GM19025 (cell line): ENCODE data around the gene MEGF6.
"Not testable (repeated sequence)": the region's sequence is repeated elsewhere in the genome, so short reads cannot be mapped to it uniquely, and the experiment has no call there.

ENCODE experiments used
- ATAC-seq: cut with Tn5 transposase; IDR thresholded peaks from one replicate; pipeline ENCODE4 v1.9.1; 2021; ENCODE audit warnings: mild to moderate bottlenecking, low read depth, moderate library complexity; ENCODE audit not compliant: unreplicated experiment

Gene MEGF6

GRCh38 chr1:3596663-3597598 lies 14.4 kb downstream of the MEGF6 start:
- no peak for ATAC-seq

DNA sequence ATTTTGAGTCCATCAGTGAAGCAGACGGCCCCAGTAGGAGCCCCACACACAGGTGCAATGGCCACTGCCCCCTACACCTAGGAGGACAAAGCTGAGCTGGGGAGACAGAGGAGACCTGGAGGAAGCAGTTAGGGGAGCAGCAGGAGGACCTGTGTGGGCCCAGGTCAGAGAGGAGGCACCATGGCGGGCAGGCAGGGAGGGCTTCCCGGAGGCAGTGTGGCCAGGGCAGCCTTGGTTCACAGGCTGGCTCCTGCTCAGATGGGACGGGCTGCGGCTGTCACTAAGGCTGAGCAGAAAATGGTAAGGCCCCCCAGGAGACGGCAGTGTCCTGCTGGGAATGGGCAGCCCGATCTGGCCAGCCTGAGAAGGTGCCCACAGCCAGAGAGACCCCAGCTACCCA lies 15.4 kb downstream of the MEGF6 start:
- no peak for ATAC-seq

DNA sequence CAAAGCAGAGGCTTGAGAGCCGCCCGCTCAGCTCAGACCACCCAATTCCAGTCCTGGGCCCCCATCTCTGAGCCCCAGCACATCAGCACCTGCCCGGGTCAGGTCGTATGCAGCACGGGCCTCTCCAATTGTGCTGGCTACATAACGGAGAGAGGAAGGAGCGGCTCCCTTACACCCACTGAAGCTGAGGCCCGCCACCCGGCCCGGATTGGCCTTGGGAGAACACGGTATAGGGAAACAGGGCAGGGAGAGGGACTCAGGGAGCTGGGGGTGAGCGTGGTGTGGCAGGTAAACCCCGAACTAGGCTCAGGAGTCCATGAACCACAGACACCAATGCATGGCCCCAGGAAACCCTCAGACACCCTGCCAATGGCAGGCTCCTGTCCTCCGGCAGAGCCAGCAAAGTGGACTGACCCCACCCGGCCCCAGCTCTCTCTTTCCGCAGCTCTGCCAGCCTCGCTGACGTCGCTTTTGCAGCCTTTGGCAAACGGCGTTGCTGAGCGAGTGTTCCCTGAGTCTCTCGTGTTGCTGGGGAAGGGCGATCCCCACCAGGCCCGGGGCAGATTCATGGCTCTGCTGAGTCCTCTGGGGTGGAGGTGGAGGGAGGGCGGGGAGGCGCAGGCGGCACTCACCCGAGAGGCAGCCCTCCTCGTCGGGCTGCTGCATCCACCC lies 16.5 kb downstream of the MEGF6 start:
- ATAC-seq = no peak

DNA sequence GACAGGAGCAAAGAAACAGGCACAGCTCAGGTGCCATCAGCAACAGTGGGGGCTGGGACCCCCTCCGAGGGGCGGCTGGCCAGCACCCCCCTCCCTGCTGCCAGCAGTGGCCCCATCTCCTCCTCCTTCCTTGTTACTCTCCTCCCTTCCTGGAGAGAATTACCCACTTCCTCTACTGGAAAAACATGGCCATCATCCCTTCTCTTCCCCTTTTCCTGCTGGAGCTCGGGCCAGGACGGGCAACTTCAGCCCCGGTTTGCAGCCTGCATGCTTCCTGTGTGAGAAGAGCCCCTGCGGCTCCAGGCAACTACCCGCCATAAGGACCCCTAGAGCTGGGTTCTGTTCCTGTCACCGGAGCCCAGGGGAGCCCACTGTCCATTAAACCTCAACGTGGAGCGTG lies 17.6 kb downstream of the MEGF6 start:
- ATAC-seq = no peak

- ATAC-seq = no peak
These were observed 18.0 kb downstream of the MEGF6 start for GRCh38 chr1:3593334-3593733.

DNA sequence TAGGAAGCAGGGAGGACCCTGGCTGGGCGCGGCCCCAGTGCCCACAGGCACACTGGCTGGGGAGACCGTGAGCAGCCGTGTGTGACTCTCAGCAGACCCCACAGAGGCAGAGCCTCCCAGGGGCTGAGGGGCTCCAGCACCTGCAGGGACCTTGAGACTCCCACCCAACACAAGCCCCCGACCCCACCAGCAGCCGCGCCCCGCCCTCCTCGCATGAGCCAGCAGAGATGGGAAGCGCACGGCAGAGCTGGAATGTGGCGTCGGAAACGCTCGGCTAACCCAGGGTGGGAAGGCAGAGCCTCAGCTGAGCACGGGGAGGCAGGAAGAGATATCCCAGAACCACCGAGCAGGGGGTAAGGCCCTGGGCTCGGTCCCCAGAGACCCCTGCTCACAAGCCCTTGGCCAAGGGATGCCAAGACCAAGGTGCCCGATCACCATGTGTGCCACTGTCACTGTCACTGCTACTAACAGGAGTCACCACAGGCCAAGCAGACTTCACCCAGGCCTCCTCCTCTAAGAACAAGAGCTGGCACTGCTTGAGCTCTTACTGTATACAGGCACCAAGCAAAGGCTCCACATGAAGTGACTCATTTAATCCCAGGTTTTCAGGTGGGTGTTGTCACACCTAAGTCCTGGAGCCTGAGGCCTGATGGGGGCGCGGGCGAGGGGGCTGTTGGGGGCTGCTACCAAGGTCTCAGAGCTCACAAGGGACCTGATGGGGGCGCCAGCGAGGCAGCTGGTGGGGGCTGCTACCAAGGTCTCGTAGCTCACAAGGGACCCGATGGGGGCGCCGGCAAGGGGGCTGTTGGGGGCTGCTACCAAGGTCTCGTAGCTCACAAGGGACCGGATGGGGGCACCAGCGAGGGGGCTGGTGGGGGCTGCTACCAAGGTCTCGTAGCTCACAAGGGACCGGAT lies 20.1 kb downstream of the MEGF6 start:
- ATAC-seq = no peak

- ATAC-seq = no peak
These were observed 21.1 kb downstream of the MEGF6 start for GRCh38 chr1:3590139-3590763.

GRCh38 chr1:3588395-3588794 lies 22.9 kb downstream of the MEGF6 start:
- ATAC-seq = no peak

DNA sequence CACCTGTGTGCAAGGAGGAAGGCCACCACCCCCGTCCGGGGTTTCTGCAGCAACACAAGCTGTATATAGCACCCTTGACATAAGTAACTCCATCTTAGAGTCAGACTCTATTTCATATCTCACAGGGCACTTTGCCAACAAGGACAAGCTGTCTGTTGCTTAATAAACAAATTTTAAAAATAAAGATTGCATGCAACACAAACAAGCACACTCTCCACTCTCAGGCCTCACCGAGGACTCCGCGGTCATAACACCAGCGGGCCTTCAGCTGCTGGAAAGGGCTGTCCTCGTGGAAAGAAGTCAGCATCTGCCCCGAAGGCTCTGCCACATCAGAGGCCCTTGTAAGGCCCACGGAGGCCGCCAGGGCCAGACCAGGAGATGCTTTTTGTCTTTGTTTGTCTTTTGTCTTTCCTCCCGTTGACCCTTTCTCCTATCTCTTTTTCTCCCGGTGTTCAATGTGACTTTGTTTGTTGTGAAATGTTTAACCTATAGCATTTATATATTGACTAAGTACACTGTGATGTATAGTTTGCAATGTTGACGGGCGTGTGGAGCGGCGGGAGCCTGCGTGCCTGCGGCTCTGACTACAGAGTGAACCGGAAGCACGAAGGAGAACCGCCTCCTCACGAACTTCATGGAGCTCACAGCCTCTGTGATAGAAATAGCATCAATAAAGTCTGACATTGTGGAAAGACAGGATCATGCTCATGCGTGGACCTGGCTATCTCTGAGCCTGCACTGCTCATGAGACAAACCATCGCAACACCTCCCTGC lies 24.1 kb downstream of the MEGF6 start:
- ATAC-seq = no peak

- no peak for ATAC-seq
These were observed 25.3 kb downstream of the MEGF6 start for GRCh38 chr1:3585940-3586568.

- not testable (repeated sequence) for ATAC-seq
These were observed 25.9 kb downstream of the MEGF6 start for GRCh38 chr1:3585353-3585868.

- no peak for ATAC-seq
These were observed 26.4 kb downstream of the MEGF6 start for GRCh38 chr1:3584915-3585314.

DNA sequence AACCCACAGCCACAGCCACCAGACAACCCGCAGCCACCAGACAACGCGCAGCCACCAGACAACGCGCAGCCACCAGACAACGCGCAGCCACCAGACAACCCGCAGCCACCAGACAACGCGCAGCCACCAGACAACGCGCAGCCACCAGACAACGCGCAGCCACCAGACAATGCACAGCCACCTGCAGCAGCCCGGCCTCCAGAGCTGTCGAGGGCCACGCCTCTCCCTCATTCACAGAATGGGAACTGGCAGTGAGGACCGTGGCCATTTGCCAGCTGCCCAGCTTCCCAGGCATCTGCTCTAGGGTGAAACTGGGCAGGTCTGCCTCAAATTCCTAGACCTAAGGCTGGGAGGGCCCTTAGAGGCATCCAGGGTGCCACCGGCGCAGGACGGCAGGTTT lies 27.6 kb downstream of the MEGF6 start:
- not testable (repeated sequence) for ATAC-seq

- ATAC-seq = no peak
These were observed 29.8 kb downstream of the MEGF6 start for GRCh38 chr1:3581296-3582036.

- no peak for ATAC-seq
These were observed 31.1 kb downstream of the MEGF6 start for GRCh38 chr1:3580231-3580630.

- no peak for ATAC-seq
These were observed 31.7 kb downstream of the MEGF6 start for GRCh38 chr1:3579626-3580025.

- no peak for ATAC-seq
These were observed 32.4 kb downstream of the MEGF6 start for GRCh38 chr1:3578906-3579305.

DNA sequence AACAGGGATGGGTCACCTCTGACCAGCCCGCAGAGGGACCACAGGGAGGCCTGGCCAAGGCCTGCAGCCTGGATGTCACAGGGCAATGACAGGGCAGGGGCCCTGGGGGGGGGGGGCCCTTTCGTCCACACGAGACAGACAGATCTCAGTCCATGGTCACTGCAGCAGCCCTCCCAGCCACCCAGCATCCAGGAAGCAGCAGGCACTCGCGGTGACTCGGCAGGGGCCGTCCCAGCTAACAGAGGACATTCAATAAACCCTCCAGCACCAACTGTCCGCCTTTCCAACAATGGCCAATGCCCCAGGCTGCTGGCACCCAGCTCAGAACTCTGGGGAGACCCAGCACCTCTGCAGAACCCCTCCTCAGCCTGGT lies 32.9 kb downstream of the MEGF6 start:
- no peak for ATAC-seq
